ENCODE results near the gene MOGAT2.

Gene MOGAT2

GRCh38 chr11:75760243-75760642 is 42.6 kb downstream of the MOGAT2 start:
- no peak for DNase-seq

DNA sequence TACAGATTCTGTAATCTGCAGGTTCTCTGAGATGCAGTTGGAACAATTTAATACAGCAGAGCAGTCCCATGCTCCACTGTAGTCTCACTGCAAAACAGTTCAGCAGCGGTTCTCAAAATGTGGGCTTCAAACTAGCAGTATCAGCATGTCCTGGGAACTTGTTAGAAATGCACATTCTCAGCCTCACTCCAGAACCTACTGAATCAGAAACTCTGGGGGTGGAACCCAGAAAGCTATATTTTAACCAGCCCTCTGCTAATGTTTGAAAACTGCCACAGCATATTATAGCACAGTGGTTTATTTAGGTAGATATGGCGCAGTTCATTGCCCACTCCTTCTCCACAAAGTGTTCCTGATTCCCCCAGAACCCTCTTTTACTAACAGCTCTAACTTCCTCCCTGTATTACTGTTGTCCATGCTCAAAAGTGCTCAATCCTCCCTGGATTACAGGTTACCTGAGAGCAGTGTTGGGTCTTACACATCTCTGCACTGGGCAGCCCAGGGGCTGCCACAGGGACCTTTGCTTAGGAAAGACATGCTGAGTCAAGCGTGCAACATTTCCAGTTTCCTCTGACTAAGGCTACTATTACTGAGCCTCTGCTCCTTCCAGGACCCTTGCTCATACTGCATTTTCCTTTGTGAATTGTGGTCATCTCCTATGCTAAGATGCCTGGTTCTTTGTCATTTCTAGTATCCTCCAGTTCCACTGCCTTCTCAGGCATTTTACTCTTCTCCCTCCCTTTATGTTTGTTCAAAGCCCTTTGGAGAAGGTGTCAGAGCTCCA is 43.3 kb downstream of the MOGAT2 start:
- no peak for DNase-seq

- no peak for DNase-seq
Measured at GRCh38 chr11:75762158-75762557, 44.5 kb downstream of the MOGAT2 start.

DNA sequence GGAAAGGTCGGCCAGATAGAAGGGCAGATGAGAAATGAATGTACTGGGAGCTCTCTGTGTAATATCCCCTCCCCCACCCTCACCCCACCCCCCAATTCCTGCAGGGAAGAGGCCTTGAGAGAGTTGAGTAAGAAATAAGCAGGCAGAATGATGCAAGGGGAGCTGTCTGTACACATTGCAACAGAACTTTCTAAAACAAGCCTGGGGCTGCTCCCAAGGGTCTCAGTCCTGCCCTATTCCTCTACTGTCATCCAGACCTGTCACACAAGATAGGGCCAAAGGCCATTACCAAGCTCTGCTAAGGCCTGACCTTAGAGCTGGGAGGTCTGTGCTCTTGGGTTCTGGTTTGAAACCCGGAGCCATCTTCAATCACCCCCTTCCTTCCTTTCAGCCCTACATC is 45.2 kb downstream of the MOGAT2 start:
- no peak for DNase-seq

DNA sequence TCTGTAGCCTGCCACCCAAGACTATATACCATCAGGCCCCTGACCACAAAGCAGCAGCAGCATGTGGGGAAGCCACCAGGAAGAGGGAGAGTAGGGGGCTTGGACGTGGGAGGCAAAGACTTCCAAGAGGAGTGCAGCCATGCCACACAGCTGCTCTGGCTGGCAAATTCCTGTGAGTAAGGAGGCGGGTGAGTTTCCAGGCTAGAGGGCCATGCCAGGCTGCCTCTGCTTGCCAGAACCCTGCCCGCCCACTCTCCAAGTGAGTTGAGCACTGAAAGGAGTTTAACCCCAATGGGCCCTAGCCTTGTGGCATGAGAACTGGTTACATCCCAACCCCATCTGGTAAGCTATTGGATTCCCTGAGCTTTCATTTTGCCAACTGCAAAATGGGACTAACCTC is 46.2 kb downstream of the MOGAT2 start:
- DNase-seq, result no peak

- DNase-seq, result no peak
Measured at GRCh38 chr11:75765116-75765515, 47.5 kb downstream of the MOGAT2 start.

DNA sequence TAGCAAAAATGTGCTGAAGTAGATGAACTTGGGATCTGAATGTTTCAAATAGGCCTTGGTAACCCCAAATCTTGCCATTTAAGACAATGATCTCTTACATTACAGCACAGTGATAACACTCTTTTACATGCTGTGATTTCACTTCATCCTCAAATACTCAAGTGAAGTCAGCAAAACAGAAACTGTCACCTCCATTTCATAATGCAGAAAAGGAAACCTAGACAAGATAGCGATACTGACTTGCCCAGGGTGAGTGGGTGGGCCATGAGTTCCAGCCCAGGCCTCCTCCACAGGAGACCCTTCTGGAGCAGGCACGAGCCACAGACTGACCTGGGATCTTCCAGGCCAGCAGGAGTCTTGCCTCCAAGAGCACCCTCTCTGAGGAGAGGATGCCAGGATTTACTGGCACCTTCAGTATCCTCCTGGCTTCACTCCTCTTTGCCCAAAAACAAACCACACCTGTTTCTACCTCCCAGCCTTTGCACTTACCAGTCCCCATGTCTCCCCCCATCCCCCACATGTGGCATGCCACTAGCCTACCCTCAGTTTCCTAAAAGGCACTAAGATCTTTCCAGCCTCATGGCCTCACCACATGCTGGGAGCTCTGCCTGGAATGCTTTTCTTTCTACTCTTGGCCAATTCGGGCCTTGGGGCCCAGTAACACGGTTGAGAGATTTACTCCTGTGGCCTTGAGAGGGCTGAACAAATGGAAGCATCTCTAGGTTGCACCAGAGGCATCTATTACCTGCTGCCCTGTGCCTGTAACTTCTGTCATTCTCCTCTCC is 49.0 kb downstream of the MOGAT2 start:
- no peak for DNase-seq

- DNase-seq, result no peak
Measured at GRCh38 chr11:75767228-75767572, 49.6 kb downstream of the MOGAT2 start.

- no peak for DNase-seq
Measured at GRCh38 chr11:75767793-75768111, 50.1 kb downstream of the MOGAT2 start.

DNA sequence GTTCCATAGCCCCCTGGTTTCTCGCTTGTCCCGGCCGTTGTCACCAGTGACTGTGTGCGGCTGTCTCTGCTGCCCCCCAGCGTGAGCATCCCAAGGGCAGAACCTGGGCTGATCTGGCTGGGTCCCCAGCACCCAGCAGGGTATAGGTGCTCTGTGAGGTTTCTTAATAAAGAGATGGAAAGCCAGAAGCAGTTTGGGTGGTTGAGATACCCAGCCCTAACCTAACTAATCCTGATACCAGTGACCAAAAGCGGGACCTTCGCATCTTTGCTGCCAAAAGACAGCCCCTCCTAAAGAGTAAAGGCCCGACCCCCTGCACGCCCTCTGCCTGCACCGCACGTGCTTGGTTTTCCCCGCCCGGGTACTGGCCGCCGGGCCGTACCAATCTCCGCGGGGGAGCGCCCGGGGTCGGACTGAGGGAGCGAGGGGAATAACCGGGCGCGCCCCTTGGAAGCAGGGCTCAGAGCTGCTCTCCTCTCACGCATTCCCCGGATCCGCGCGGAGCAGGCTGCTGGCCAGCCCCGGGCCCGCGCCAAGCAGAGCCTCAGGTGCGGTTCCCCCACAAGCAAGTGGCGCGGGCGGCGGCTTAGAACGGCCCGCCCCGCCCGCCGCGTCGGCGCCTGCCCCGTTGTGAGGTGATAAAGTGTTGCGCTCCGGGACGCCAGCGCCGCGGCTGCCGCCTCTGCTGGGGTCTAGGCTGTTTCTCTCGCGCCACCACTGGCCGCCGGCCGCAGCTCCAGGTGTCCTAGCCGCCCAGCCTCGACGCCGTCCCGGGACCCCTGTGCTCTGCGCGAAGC is 50.7 kb downstream of the MOGAT2 start, which contains the start of gene DGAT2:
Gene DGAT2 (plus strand): TSS at position 667 of the 797 bp plus-strand sequence. CDS start 214 bp downstream, outside the sequence.
- peak; percentile 88 for DNase-seq

GRCh38 chr11:75768909-75769771 is 51.5 kb downstream of the MOGAT2 start:
- no peak for DNase-seq

GRCh38 chr11:75770102-75770501 is 52.5 kb downstream of the MOGAT2 start:
- DNase-seq, result no peak

- no peak for DNase-seq
Measured at GRCh38 chr11:75771646-75772410, 54.2 kb downstream of the MOGAT2 start.

- no peak for DNase-seq
Measured at GRCh38 chr11:75773595-75774353, 56.1 kb downstream of the MOGAT2 start.

DNA sequence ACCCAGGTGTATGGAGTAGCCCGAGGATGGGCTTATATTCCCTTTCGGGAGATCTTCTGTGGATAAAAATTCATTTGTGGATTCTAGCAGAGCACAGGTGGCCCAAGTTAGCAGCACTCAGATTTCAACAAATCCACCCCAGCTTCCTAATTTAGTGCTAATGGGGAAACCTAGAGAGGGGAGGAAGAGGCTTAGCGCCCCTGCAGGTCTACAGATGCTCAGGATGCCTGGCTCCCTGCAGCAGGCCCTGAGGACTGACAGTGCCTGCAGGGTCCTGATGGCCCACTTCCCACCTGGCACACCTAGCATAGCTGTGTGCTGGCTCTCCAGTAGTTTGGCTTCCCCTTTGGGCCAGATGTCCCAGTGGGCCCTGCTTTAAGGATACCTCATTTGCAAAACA is 57.4 kb downstream of the MOGAT2 start:
- DNase-seq, result no peak

- no peak for DNase-seq
Measured at GRCh38 chr11:75776546-75776945, 58.9 kb downstream of the MOGAT2 start.

DNA sequence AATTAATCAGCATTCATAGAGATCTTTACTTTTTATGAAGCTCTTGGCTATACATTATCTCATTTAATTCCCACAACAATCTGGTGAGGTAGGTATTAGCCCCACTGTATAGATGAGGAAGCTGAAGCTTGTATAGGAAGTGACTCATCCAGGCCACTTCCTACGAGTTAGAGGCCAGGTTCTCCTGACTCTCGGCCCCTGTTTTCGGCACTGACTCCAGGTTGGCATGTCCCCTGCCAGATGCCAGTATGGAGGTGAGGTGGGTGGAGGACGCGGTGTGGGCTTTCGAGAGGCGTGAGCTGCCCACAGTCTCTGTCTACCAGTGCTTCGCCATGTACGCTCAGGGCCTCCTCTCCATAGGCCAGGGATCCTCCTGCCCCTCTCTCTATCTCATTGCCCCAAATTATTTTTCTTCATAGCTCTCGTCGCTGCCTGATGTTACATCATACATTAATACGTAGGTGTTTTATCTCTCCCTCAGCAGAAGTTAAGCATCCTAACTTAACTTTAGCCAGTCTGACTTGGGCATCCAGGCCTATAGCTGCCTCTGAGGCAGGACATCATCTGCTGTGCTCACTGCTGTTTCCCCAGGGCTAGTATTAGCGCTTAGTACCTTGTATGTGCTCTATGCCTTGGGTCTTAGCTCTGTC is 59.9 kb downstream of the MOGAT2 start:
- no peak for DNase-seq

DNA sequence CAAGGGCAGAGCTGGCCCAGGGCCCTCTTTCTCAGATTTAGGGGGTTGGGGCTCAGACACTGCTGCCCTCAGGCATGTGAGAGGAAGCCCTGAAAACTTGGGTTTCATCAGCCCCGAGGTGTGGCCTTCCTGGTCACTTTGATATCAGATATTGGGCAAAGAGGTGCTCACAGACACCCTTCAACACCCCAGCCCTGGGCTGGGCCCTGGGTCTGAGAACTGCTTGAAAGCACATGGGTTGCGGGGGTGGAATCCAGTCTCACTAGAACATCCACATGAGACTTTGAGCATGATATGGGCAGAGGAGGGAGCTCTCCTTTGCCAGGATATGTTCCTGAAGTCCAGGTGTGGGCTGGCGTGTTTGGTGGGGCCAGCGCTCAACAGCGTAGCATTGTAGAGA is 61.3 kb downstream of the MOGAT2 start:
- DNase-seq, result no peak

- no peak for DNase-seq
Measured at GRCh38 chr11:75779960-75780359, 62.3 kb downstream of the MOGAT2 start.

GRCh38 chr11:75780888-75781287 is 63.2 kb downstream of the MOGAT2 start:
- DNase-seq, result no peak

GRCh38 chr11:75781296-75781695 is 63.7 kb downstream of the MOGAT2 start:
- no peak for DNase-seq
